Karpas-422 (cell line): ENCODE data around the gene TMEM219. TPM values are rescaled to one million over a fixed set of nuclear protein-coding genes. Genes with fewer than 3 reads are reported as not detected.
"Not testable (repeated sequence)": the region's sequence is repeated elsewhere in the genome, so short reads cannot be mapped to it uniquely, and the experiment has no call there.

Experiments
- DNase-seq: peaks from one replicate; pipeline ENCODE4 v3.0.0-alpha.2; 2015
- H2AFZ ChIP-seq: fragments of 200-600 bp; sonication (generic); 2 replicates; pipeline ENCODE4 v1.6.1; 2014; ENCODE audit warnings: antibody characterized with exemption, low read length, mixed read lengths
- H3K27ac ChIP-seq: fragments of 200-600 bp; sonication (generic); 2 replicates; pipeline ENCODE4 v1.5.1; 2014; ENCODE audit warnings: mild to moderate bottlenecking, low read length, moderate library complexity
- H3K27me3 ChIP-seq: fragments of 200-600 bp; sonication (generic); 2 replicates; pipeline ENCODE4 v1.6.1; 2014; ENCODE audit warnings: low read length, mixed read lengths
- H3K36me3 ChIP-seq: fragments of 200-600 bp; sonication (generic); 2 replicates; pipeline ENCODE4 v1.6.1; 2014; ENCODE audit warnings: low read length, mixed read lengths; ENCODE audit not compliant: insufficient read depth
- H3K4me1 ChIP-seq: fragments of 200-600 bp; sonication (generic); 2 replicates; pipeline ENCODE4 v1.6.1; 2014; ENCODE audit warnings: mild to moderate bottlenecking, low read length, mixed read lengths
- H3K4me2 ChIP-seq: fragments of 200-600 bp; sonication (generic); 2 replicates; pipeline ENCODE4 v1.6.1; 2014; ENCODE audit warnings: low read length, low read depth, mild to moderate bottlenecking; ENCODE audit not compliant: poor library complexity, severe bottlenecking
- H3K4me3 ChIP-seq: fragments of 200-600 bp; sonication (generic); 2 replicates; pipeline ENCODE4 v1.5.1; 2014; ENCODE audit warnings: mild to moderate bottlenecking, antibody characterized with exemption, low read length, mixed read lengths
- H3K79me2 ChIP-seq: fragments of 200-600 bp; sonication (generic); 2 replicates; pipeline ENCODE4 v1.6.1; 2014; ENCODE audit warnings: mild to moderate bottlenecking, low read length, mixed read lengths
- H3K9ac ChIP-seq: fragments of 200-600 bp; sonication (generic); 2 replicates; pipeline ENCODE4 v1.6.0; 2014; ENCODE audit warnings: low read length
- H3K9me2 ChIP-seq: fragments of 200-600 bp; sonication (generic), shearing (Covaris generic); replicated peaks from 2 replicates; pipeline ENCODE4 v1.6.0; 2014; ENCODE audit warnings: mild to moderate bottlenecking, low read length, moderate library complexity; ENCODE audit not compliant: insufficient read depth
- H3K9me3 ChIP-seq: fragments of 300-700, 200-600 bp; sonication (generic); 2 replicates; pipeline ENCODE4 v1.6.1; 2014; ENCODE audit warnings: low read length, mixed read lengths
- H4K20me1 ChIP-seq: fragments of 200-600 bp; sonication (generic); 2 replicates; pipeline ENCODE4 v1.6.1; 2014; ENCODE audit warnings: mild to moderate bottlenecking, antibody characterized with exemption, low read length, low read depth; ENCODE audit not compliant: insufficient read depth
- total RNA-seq: library from RNA; depleted of rRNA; stranded (reverse); fragments of >200 nt; shearing (Covaris generic); gene quantifications from 2 replicates; pipeline ENCODE4 v1.2.3, GENCODE V29; 2014; ENCODE audit warnings: low replicate concordance

Gene TMEM219
- total RNA-seq, 1 experiment from 2014 or later: 120 TPM

GRCh38 chr16:29922986-29923501 lies 38.8 kb upstream of the TMEM219 start:
- Histone ChIP-seq H3K36me3 (peaks cover 22% of the 10 kb centered on the region), H3K9me3 (no peaks in the 10 kb centered on the region), H3K4me3 (no peak overlapping the region), H2AFZ (no peak overlapping the region), H3K79me2 (peaks cover 37% of the 10 kb centered on the region), H3K27ac (no peak overlapping the region), H3K9ac (no peak overlapping the region), H3K27me3 (no peaks in the 10 kb centered on the region), H3K4me2 (no peak overlapping the region), H4K20me1 (peaks cover 4% of the 10 kb centered on the region; the same call in 1 of the 2 replicates), H3K4me1 (peaks cover 27% of the 10 kb centered on the region), H3K9me2 (no peaks in the 10 kb centered on the region)
- DNase-seq: no peak

GRCh38 chr16:29925105-29925756 lies 36.6 kb upstream of the TMEM219 start:
- Histone ChIP-seq H4K20me1 (peaks cover 4% of the 10 kb centered on the region; the same call in 1 of the 2 replicates), H3K36me3 (peaks cover 14% of the 10 kb centered on the region; the same call in 1 of the 2 replicates), H3K27ac (peak overlapping the region; percentile 8; the same call in 1 of the 2 replicates), H3K9ac (peak overlapping the region; percentile 77), H3K27me3 (no peaks in the 10 kb centered on the region), H3K4me2 (peak overlapping the region; percentile 99), H3K4me1 (peaks cover 27% of the 10 kb centered on the region), H3K9me2 (no peaks in the 10 kb centered on the region), H2AFZ (no peak overlapping the region), H3K9me3 (no peaks in the 10 kb centered on the region), H3K79me2 (peaks cover 37% of the 10 kb centered on the region), H3K4me3 (peak overlapping the region; percentile 83)
- peak; percentile 52 for DNase-seq

DNA sequence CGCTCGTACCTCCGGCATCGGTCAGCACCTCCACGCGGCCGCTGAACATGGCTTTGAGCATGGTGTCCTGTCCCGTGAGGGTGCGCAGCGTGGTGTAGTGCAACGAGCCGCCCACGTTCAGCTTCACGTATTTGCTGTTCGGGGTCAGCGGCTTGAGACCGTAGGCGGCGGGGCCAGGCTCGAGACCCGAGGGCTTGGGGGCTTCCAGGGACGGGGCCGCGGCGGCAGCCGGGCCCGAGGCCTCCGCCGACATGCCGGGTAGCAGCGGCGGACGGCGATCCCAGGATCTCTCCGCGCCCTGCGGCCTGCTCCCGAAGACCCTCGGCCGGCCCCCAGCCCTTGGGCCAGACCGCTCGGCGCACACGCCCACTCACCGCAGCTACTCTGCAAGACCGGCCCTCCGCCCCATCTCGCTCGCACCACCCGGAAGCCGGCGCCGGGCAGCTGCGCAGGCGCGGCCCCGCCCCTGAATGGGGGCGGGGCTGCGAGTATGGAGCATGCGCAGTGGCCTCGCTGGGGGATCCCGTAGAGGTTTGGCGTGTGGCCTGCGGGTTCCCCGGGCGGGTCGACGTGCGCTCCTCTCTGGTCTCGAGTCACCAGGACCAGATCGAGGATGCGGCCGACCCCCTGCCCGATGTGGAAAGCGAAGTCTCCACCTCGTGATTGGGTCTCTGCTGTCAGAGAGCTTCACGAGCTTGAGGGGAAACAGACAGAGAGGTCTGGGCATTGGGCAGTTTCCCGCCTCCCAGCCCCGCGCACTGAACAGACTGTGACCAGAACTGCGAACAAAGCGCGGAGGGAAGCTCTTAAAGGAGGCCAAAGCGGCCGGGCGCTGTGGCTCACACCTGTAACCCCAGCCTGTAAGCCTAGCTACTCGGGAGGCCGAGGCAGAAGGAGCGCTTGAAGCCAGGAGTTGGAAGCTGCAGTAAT lies 35.8 kb upstream of the TMEM219 start, which contains the start of gene KCTD13:
Gene KCTD13, minus strand, starts transcription at position 446 of the 930 bp plus-strand sequence. Its CDS starts 193 bp downstream, at position 253.
- Histone ChIP-seq H3K27ac (peak within 1 kb of the TSS; percentile 8; the same call in 1 of the 2 replicates), H3K27me3 (no peaks in the 10 kb centered on the region), H3K9ac (peak within 1 kb of the TSS; percentile 77), H3K4me2 (peak within 1 kb of the TSS; percentile 99), H3K4me3 (peak within 1 kb of the TSS; percentile 83), H3K79me2 (peaks cover 32% of the 10 kb centered on the region), H3K9me3 (no peaks in the 10 kb centered on the region), H2AFZ (peak within 1 kb of the TSS; percentile 77; the same call in 1 of the 2 replicates), H4K20me1 (peaks cover 4% of the 10 kb centered on the region; the same call in 1 of the 2 replicates), H3K4me1 (peaks cover 21% of the 10 kb centered on the region), H3K36me3 (peaks cover 7% of the 10 kb centered on the region; the same call in 1 of the 2 replicates), H3K9me2 (no peaks in the 10 kb centered on the region)
- DNase-seq: peak; percentile 92

- no peak overlapping the region for H3K27ac ChIP-seq
- H2AFZ ChIP-seq: 0 out of 2 replicates have a peak overlapping the region, but pooled peaks have one; percentile 77
- H3K9me3 ChIP-seq: no peaks in the 10 kb centered on the region
- no peaks in the 10 kb centered on the region for H3K27me3 ChIP-seq
- peaks cover 4% of the 10 kb centered on the region; the same call in 1 of the 2 replicates for H4K20me1 ChIP-seq
- no peak for DNase-seq
- H3K4me2 ChIP-seq: peak overlapping the region; percentile 99
- H3K36me3 ChIP-seq: peaks cover 5% of the 10 kb centered on the region; the same call in 1 of the 2 replicates
- peak overlapping the region; percentile 83 for H3K4me3 ChIP-seq
- H3K79me2 ChIP-seq: peaks cover 29% of the 10 kb centered on the region
- H3K4me1 ChIP-seq: peaks cover 19% of the 10 kb centered on the region
- peak overlapping the region; percentile 77 for H3K9ac ChIP-seq
- no peaks in the 10 kb centered on the region for H3K9me2 ChIP-seq
These were observed 35.2 kb upstream of the TMEM219 start for GRCh38 chr16:29926711-29927052.

DNA sequence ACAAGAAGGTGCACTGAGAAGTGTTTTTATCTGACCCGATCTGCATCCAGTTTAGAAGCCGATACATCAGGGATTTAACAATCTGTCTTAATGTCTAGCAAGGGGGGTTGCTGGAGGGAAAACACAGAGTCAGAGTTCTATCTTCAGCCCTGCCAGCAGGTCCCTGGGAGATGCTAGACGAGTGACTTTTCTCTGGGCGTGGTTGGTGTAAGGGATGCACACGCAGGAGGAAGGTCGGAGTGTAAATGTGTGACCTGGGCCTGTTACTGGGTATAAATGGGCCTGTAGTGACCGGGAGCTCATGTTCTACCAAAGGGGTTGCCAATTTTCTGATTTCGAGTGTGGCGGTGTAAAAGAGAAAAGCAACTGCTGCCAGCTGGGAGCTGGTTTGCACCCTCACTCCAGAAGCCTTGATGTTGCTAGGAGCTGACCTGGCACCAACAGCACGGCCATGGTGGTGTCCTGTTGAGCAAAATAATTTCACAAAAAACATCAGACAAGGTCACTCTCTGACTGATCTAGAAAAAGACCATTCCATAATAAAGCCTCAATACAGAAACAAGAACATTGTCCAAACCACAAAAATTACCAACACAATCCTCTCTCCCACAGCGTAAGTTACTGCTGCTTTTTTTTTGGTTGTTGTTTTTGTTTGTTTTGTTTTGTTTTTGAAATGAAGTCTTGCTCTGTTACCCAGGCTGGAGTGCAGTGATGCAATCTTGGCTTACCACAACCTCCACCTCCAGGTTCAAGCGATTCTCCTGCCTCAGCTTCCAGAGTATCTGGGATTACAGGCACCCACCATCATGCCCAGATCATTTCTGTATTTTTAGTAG lies 34.6 kb upstream of the TMEM219 start:
- peaks cover 26% of the 10 kb centered on the region for H3K79me2 ChIP-seq
- peak overlapping the region; percentile 99 for H3K4me2 ChIP-seq
- H3K9me2 ChIP-seq: no peaks in the 10 kb centered on the region
- H4K20me1 ChIP-seq: peaks cover 4% of the 10 kb centered on the region; the same call in 1 of the 2 replicates
- peak overlapping the region; percentile 77; the same call in 1 of the 2 replicates for H3K9ac ChIP-seq
- peaks cover 19% of the 10 kb centered on the region for H3K4me1 ChIP-seq
- H3K27ac ChIP-seq: no peak overlapping the region
- DNase-seq: no peak
- H2AFZ ChIP-seq: no peak overlapping the region
- H3K9me3 ChIP-seq: no peaks in the 10 kb centered on the region
- H3K27me3 ChIP-seq: no peaks in the 10 kb centered on the region
- H3K4me3 ChIP-seq: no peak overlapping the region; the same call in 1 of the 2 replicates
- H3K36me3 ChIP-seq: peaks cover 2% of the 10 kb centered on the region; the same call in 1 of the 2 replicates

- not testable (repeated sequence) for H3K36me3 ChIP-seq, H3K9ac ChIP-seq, H3K9me2 ChIP-seq, H3K4me2 ChIP-seq, H3K27ac ChIP-seq, H3K4me1 ChIP-seq, H3K27me3 ChIP-seq, H2AFZ ChIP-seq, H4K20me1 ChIP-seq, H3K9me3 ChIP-seq, H3K4me3 ChIP-seq, H3K79me2 ChIP-seq, DNase-seq
These were observed 30.1 kb upstream of the TMEM219 start for GRCh38 chr16:29931750-29932149.

GRCh38 chr16:29940656-29941055 lies 21.2 kb upstream of the TMEM219 start:
- Histone ChIP-seq H3K79me2 (no peaks in the 10 kb centered on the region), H3K36me3 (no peaks in the 10 kb centered on the region), H3K4me1 (peaks cover 4% of the 10 kb centered on the region), H3K9me3 (no peaks in the 10 kb centered on the region), H3K9ac (no peak overlapping the region), H2AFZ (no peak overlapping the region), H3K27ac (no peak overlapping the region), H3K4me3 (no peak overlapping the region), H3K9me2 (no peaks in the 10 kb centered on the region), H3K27me3 (no peaks in the 10 kb centered on the region), H3K4me2 (no peak overlapping the region), H4K20me1 (no peaks in the 10 kb centered on the region)
- DNase-seq: no peak
